Measurements from ENCODE around the gene PALM.
A peak's percentile ranks its signal among the peaks of the same experiment; 100 is the strongest.

Gene PALM

DNA sequence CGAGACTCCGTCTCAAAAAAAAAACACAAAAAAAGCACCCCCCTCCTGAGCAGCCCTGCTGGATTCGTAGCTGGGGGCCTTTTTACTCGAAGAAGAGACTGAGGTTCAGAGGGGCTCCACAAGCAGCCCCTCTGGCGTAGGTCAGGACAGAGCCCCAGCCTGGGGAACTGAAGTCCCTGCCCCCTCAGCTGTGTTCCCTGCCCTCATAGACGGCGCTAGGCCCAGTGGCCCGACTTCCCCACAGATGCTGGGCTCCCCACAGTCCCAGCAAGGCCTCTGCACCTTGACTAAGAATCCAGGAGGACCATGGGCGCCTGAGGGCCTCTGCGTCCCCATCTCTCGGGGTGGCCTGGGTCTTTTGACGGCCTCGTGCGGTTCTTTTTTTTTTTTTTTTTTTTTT is 41.1 kb downstream of the PALM start:
- Histone ChIP-seq H3K4me1 (no peaks in the 10 kb centered on the region), H3K4me3 (no peak overlapping the region), H3K27me3 (peaks cover 0 to 33% of the 10 kb centered on the region in 2 donors), H3K9me3 (peaks cover 0 to 24% (median 13%) of the 10 kb centered on the region in 3 donors), H3K36me3 (peaks cover 0 to 22% (median 18%) of the 10 kb centered on the region in 3 donors), H3K27ac (no peak overlapping the region)
- DNase-seq: no peak
- TF ChIP-seq, protein P1, sequence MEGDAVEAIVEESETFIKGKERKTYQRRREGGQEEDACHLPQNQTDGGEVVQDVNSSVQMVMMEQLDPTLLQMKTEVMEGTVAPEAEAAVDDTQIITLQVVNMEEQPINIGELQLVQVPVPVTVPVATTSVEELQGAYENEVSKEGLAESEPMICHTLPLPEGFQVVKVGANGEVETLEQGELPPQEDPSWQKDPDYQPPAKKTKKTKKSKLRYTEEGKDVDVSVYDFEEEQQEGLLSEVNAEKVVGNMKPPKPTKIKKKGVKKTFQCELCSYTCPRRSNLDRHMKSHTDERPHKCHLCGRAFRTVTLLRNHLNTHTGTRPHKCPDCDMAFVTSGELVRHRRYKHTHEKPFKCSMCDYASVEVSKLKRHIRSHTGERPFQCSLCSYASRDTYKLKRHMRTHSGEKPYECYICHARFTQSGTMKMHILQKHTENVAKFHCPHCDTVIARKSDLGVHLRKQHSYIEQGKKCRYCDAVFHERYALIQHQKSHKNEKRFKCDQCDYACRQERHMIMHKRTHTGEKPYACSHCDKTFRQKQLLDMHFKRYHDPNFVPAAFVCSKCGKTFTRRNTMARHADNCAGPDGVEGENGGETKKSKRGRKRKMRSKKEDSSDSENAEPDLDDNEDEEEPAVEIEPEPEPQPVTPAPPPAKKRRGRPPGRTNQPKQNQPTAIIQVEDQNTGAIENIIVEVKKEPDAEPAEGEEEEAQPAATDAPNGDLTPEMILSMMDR (IDR thresholded peaks at IDR 0.05): no peak
- intact Hi-C loops (cut with DNase I; ENCODE audit: low total_unique reads): no loop called here

DNA sequence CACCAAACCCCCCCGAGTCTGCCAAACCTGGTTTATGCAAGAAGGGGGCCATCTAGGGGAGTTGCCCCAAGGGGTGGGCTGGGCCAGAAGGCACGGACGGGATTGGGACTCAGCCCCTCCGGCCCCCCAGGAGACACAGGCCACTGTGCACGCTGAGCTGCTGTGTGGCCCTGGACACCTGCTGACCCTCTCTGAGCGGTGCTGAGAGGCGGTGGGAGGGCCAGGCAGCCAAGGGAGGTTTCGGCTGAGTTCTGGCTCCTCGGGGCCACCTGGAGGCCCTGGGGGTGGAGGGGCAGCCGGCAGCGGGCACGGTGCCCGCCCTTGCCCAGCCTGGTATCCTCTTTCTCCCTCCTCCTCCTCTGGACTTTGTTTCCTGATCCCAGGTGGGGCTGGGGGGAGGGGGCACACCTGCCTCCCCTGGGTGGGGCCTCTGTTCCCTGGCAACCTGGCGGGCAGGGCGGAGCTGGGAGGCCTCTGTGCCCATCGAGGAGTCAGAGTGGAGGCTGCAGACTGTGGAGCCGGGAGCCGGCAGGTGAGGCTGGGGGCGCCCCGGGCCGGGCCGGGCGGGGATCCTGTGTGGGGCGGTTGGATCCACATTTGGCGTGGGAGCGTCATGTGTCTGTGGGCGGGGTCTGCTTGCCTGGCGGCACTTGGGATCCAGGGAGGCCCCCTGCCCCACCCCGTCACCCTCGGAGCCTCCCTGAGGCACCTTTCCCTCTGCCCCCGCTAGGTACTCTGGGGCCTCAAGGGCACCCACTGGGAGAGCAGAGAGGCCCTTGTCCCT is 42.1 kb downstream of the PALM start, which contains the start of gene MISP:
TSS of gene MISP (plus strand) at position 473 of the 784 bp plus-strand sequence. CDS start 5,835 bp downstream, outside the sequence.
- intact Hi-C loops (cut with DNase I; ENCODE audit: low total_unique reads): no loop called here
- H3K27me3 ChIP-seq: peaks cover 0 to 33% of the 10 kb centered on the region in 2 donors
- no peak within 1 kb of the TSS for H3K4me3 ChIP-seq
- H3K9me3 ChIP-seq: peaks cover 0 to 20% (median 13%) of the 10 kb centered on the region in 3 donors
- peaks cover 0 to 21% (median 18%) of the 10 kb centered on the region in 3 donors for H3K36me3 ChIP-seq
- no peak for DNase-seq
- TF ChIP-seq, protein P1 (IDR thresholded peaks at IDR 0.05): no peak
- no peaks in the 10 kb centered on the region for H3K4me1 ChIP-seq
- H3K27ac ChIP-seq: no peak within 1 kb of the TSS

DNA sequence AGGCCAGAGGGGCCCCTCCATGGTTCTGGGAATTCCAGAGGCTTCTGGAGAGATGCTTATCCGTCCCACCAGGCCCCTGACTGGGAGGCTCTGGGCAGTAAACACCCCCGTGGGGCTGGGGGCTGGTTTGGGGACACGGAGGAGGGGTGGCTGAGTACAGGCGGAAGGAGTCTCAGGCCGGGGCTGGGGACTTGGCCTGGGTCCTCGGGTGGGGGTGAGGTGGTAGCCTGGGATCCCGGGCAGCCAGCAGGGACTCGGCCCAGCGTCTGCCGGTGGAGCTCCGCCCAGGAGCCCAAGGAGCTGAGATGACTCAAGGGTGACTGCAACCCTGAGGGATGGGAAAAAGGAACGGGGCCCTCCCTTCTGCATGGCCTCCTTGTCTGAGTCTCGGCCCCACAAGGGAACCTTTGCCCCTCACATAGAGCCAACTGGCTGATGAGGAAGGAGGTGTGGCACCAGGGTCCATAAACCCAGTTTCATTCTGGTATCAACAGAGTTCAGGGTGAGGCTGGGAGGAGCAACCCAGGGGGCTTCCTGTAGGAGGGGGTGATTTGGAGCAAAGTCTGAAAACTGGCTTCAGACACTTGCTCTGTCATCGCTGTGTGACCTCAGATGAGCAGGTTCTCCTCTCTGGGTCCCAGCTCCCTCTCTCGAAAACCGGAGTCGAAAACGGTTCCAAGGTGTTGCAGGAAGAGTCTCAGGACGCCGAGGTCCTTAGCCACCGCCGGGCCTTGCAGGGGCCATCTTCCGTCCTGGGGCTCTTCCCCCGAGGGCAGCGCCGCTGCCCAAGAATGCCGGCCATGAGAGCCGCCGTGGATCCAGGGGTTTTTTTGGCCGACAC is 43.0 kb downstream of the PALM start:
- intact Hi-C loops (cut with DNase I; ENCODE audit: low total_unique reads): no loop called here
- TF ChIP-seq, protein P1 (IDR thresholded peaks at IDR 0.05): no peak
- Histone ChIP-seq H3K9me3 (peaks cover 0 to 14% (median 13%) of the 10 kb centered on the region in 3 donors), H3K27me3 (peaks cover 0 to 33% of the 10 kb centered on the region in 2 donors), H3K4me1 (no peaks in the 10 kb centered on the region), H3K4me3 (no peak overlapping the region), H3K36me3 (peaks cover 0 to 13% (median 12%) of the 10 kb centered on the region in 3 donors), H3K27ac (no peak overlapping the region)
- DNase-seq: no peak

DNA sequence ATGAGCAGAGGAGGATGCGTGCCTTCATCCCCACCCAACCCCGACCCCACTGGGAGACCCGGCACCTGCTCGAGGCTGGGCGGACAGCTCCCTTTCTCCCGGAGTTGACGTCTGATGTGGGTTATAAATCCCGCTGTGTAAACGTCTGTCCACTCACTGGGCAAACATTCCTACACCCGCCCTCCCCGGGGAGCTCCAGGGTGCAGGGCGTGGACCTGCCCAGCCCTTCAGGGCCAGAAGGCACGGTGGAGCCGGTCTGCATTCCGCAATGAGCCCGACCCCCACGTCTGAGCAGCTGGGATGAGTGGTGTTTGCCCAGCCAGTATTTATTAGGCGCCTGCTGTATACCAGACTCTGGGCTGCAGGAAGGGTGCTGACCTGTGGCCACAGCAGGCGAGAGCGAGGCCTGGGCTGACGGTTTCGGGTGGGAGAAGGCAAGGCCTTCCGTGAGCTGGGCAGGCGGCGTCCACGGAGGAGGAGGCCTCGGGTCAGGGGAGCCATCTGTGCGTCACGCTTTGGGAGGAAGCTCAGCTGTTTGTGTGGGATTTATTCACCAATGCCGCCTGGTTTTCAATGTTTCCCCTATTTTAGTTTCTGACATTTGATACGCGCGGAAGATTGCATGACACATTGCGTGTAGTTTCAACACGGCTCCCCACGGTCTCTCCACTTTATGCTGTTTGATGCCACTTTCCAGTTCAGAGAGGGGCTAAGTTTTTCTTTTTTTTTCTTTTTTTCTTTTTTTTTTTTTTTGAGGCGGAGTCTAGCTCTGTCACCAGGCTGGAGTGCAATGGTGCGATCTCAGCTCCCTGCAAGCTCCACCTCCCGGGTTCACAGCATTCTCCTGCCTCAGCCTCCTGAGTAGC is 44.1 kb downstream of the PALM start:
- Histone ChIP-seq H3K9me3 (peaks cover 0 to 6% (median 3%) of the 10 kb centered on the region in 3 donors), H3K4me1 (no peaks in the 10 kb centered on the region), H3K27ac (no peak overlapping the region), H3K27me3 (peaks cover 0 to 38% of the 10 kb centered on the region in 2 donors), H3K4me3 (no peak overlapping the region), H3K36me3 (peaks cover 0 to under 1% (median under 1%) of the 10 kb centered on the region in 3 donors)
- TF ChIP-seq, protein P1 (IDR thresholded peaks at IDR 0.05): no peak
- intact Hi-C loops (cut with DNase I; ENCODE audit: low total_unique reads): no loop called here
- DNase-seq: peak in 1 of 2 donors; percentile 39

DNA sequence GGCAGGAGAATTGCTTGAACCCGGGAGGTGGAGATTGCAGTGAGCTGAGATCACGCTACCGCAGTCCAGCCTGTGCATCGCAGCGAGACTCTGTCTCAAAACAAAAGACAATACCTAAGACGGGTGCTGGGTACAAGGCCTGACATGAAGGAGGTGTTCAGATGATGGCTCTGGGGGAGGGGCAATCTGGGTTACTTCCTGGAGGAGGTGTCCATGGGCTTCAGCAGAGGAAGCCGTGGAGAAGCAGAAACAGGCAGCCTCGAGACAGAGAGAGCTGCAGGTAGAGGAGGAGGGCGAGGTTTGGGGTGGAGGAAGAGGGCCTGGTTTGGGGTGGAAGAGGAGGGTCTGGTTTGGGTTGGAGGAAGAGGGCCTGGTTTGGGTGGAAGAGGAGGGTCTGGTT is 45.8 kb downstream of the PALM start:
- H3K36me3 ChIP-seq: no peaks in the 10 kb centered on the region
- no peak overlapping the region for H3K4me3 ChIP-seq
- no peak overlapping the region for H3K27ac ChIP-seq
- peaks cover 0 to 35% of the 10 kb centered on the region in 2 donors for H3K27me3 ChIP-seq
- TF ChIP-seq, protein P1 (IDR thresholded peaks at IDR 0.05): no peak
- peaks cover 0 to 14% (median 14%) of the 10 kb centered on the region in 3 donors for H3K9me3 ChIP-seq
- intact Hi-C loops (cut with DNase I; ENCODE audit: low total_unique reads): no loop called here
- H3K4me1 ChIP-seq: no peaks in the 10 kb centered on the region
- no peak for DNase-seq
